Measurements from ENCODE around the gene NCAPH2.

- TF ChIP-seq POLR2A (IDR thresholded peaks at IDR 0.05; ENCODE audit: low read length), result no peak
- no peak for TF ChIP-seq GATA1 (IDR thresholded peaks at IDR 0.05; ENCODE audit: low read depth, low read length)
Observed at GRCh38 chr22:50498322-50498890, 9.6 kb upstream of the NCAPH2 start.

Data from erythroblast (primary cell).